ENCODE results near the gene MN1.

DNA sequence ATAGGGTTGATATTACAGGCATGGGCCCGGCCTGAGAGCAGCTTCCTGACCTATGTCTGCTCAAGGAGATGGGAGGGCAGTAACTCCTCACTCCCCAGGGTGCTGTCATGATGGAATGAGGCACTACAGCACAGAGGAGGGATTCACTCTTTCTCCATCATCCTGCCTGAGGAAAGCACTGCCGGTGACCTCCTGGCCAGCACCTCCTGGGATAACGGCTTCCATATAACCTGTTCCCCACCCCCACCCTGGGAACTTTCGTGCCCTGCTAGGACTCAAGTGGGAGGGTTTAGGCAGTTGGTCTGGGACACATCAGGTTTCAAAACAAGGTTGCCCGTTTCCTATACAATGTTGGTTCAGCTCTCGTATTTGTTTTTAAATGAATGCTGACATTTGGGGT, 42.7 kb upstream of the MN1 start:
- TF ChIP-seq CTCF (IDR thresholded peaks at IDR 0.05) (no peak), POLR2AphosphoS5 (IDR thresholded peaks at IDR 0.05) (no peak)

All from breast epithelium (tissue), 3 donors.